SK-N-SH (cell line): ENCODE results near the gene MTCL3.

Experiments
- CTCF ChIA-PET: fragments of 300-600, 350-600 bp; formaldehyde crosslinking; extraction: SDS; loops from one replicate; lab custom pipeline; 2021; lab: Yijun Ruan, JAX
- POLR2A ChIA-PET: fragments of 350-600 bp; sonication (Branson Sonifier 250); formaldehyde crosslinking; extraction: SDS; loops from one replicate; lab custom pipeline; 2020; ENCODE audit warnings: antibody characterized with exemption, inconsistent platforms; lab: Yijun Ruan, JAX
- DNase-seq: peaks from one replicate; pipeline ENCODE4 v3.0.0; 2012
- H2AFZ ChIP-seq: fragments of 200-600 bp; sonication (generic); 2 replicates; pipeline ENCODE4 v1.8.1; 2016; ENCODE audit warnings: antibody characterized with exemption, mild to moderate bottlenecking, low read depth
- H3F3A ChIP-seq: fragments of 200-600 bp; sonication (generic); replicated peaks from 2 replicates; pipeline ENCODE3; 2016; ENCODE audit warnings: antibody characterized with exemption, mild to moderate bottlenecking; ENCODE audit not compliant: insufficient read depth
- H3K27ac ChIP-seq, 2 experiments: fragments of 200-500 bp in 1 of 2; fragments of 200-600 bp in 1 of 2; sonication (Bioruptor generic) in 1 of 2; sonication (generic), shearing (Covaris generic) in 1 of 2; 2 replicates each; pipeline versions ENCODE4 v1.5.1 to v1.6.1; 2014 to 2016; ENCODE audit warnings: low read depth in 2 of 2, inconsistent platforms in 1 of 2, low read length in 1 of 2, mild to moderate bottlenecking in 1 of 2, mixed read lengths in 1 of 2
- H3K27me3 ChIP-seq: fragments of 200-600 bp; sonication (generic), shearing (Covaris generic); 2 replicates; pipeline ENCODE4 v1.6.1; 2016; ENCODE audit warnings: mixed run types; ENCODE audit not compliant: insufficient read depth
- H3K36me3 ChIP-seq, 2 experiments: fragments of 200-500 bp in 1 of 2; fragments of 200-600 bp in 1 of 2; sonication (Bioruptor generic) in 1 of 2; sonication (generic) in 1 of 2; replicated peaks in 1 of 2; 2 replicates each; pipeline versions ENCODE3 to v1.5.1; 2014 to 2016; ENCODE audit warnings: low read length in 1 of 2, mild to moderate bottlenecking in 1 of 2; ENCODE audit not compliant: insufficient read depth in 2 of 2, control insufficient read depth in 1 of 2
- H3K4me1 ChIP-seq, 2 experiments: fragments of 200-500 bp in 1 of 2; fragments of 200-600 bp in 1 of 2; sonication (Bioruptor generic) in 1 of 2; sonication (generic), shearing (Covaris generic) in 1 of 2; 2 replicates each; pipeline versions ENCODE4 v1.5.1 to v1.6.1; 2014 to 2016; ENCODE audit warnings: low read depth in 1 of 2, low read length in 1 of 2, mixed run types in 1 of 2; ENCODE audit not compliant: insufficient read depth in 2 of 2, control insufficient read depth in 1 of 2
- H3K4me2 ChIP-seq: fragments of 200-600 bp; sonication (generic), shearing (Covaris generic); 2 replicates; pipeline ENCODE4 v1.6.1; 2017; ENCODE audit warnings: mixed run types
- H3K4me3 ChIP-seq, 2 experiments: fragments of 200-500 bp in 1 of 2; fragments of 200-600 bp in 1 of 2; sonication (Bioruptor generic) in 1 of 2; sonication (generic), shearing (Covaris generic) in 1 of 2; 2 replicates each; pipeline versions ENCODE4 v1.5.1 to v1.8.1; 2014 to 2016; ENCODE audit warnings: low read depth in 2 of 2, inconsistent platforms in 1 of 2, low read length in 1 of 2, mild to moderate bottlenecking in 1 of 2, mixed read lengths in 1 of 2, moderate library complexity in 1 of 2
- H3K79me2 ChIP-seq: fragments of 200-600 bp; sonication (generic); 2 replicates; pipeline ENCODE4 v1.8.1; 2017; ENCODE audit warnings: mild to moderate bottlenecking; ENCODE audit not compliant: insufficient read depth
- H3K9ac ChIP-seq: fragments of 200-600 bp; sonication (generic); 2 replicates; pipeline ENCODE4 v1.6.1; 2017; ENCODE audit warnings: mixed run types
- H3K9me2 ChIP-seq: fragments of 200-600 bp; sonication (generic); 2 replicates; pipeline ENCODE4 v1.6.1; 2017; ENCODE audit warnings: mixed run types
- H3K9me3 ChIP-seq: fragments of 200-600 bp; sonication (generic); 2 replicates; pipeline ENCODE4 v1.6.1; 2017; ENCODE audit warnings: mixed run types, mild to moderate bottlenecking, moderate library complexity
- H4K20me1 ChIP-seq: fragments of 200-600 bp; sonication (generic); 2 replicates; pipeline ENCODE4 v1.6.1; 2017; ENCODE audit warnings: mild to moderate bottlenecking, mixed run types; ENCODE audit not compliant: insufficient read depth
- CHD2 ChIP-seq: fragments of 150-350 bp; IDR thresholded peaks from 2 replicates; pipeline ENCODE4 v1.6.1; 2018; ENCODE audit warnings: low read length; ENCODE audit not compliant: partially characterized antibody
- EP300 ChIP-seq, 2 experiments: IDR thresholded peaks; 2 replicates each; pipeline versions ENCODE4 v1.4.0 to v1.6.1; 2012; ENCODE audit warnings: borderline replicate concordance in 1 of 2, low read depth in 1 of 2, low read length in 1 of 2
- FOXJ3 ChIP-seq: sonication (generic); formaldehyde crosslinking; IDR thresholded peaks from 2 replicates; pipeline ENCODE4 v1.5.1; 2020; ENCODE audit warnings: mild to moderate bottlenecking, missing genetic modification reagents
- FOXM1 ChIP-seq: IDR thresholded peaks from 2 replicates; pipeline ENCODE4 v1.4.0; 2012; ENCODE audit warnings: low read depth, mild to moderate bottlenecking
- JUND ChIP-seq: IDR thresholded peaks from 2 replicates; pipeline ENCODE4 v1.4.0; 2012
- MEF2A ChIP-seq: IDR thresholded peaks from 2 replicates; pipeline ENCODE4 v1.4.0; 2012; ENCODE audit warnings: low read depth, borderline replicate concordance
- NRF1 ChIP-seq: IDR thresholded peaks from 2 replicates; pipeline ENCODE4 v1.6.1; 2012; ENCODE audit warnings: low read depth, mild to moderate bottlenecking, low read length
- POLR2AphosphoS5 ChIP-seq: IDR thresholded peaks from 2 replicates; pipeline ENCODE4 v1.6.1; 2012; ENCODE audit warnings: low read depth, low read length
- RAD21 ChIP-seq: IDR thresholded peaks from 2 replicates; pipeline ENCODE4 v1.6.1; 2012; ENCODE audit warnings: mild to moderate bottlenecking, low read length
- RCOR1 ChIP-seq: fragments of 150-350 bp; IDR thresholded peaks from 2 replicates; pipeline ENCODE4 v1.6.1; 2017; ENCODE audit warnings: antibody characterized with exemption, low read length
- RFX5 ChIP-seq: IDR thresholded peaks from 2 replicates; pipeline ENCODE4 v1.6.1; 2012; ENCODE audit warnings: mild to moderate bottlenecking, improper control_type of control experiment, low read length
- SIN3A ChIP-seq: IDR thresholded peaks from 2 replicates; pipeline ENCODE4 v1.6.1; 2012; ENCODE audit warnings: low read depth, mild to moderate bottlenecking, low read length, moderate library complexity, borderline replicate concordance
- SMC3 ChIP-seq: IDR thresholded peaks from 2 replicates; pipeline ENCODE4 v1.6.1; 2012; ENCODE audit warnings: low read depth, low read length, improper control_type of control experiment
- TAF1 ChIP-seq: IDR thresholded peaks from 2 replicates; pipeline ENCODE4 v1.6.1; 2012; ENCODE audit warnings: low read depth, mild to moderate bottlenecking, low read length, moderate library complexity, borderline replicate concordance
- TEAD4 ChIP-seq: IDR thresholded peaks from 2 replicates; pipeline ENCODE4 v1.4.0; 2012; ENCODE audit warnings: mild to moderate bottlenecking, borderline replicate concordance; ENCODE audit not compliant: insufficient read depth
- WGBS: methylation state at CpG from one replicate; pipeline ENCODE4 v1.1.6; 2017; ENCODE audit warnings: low lambda C conversion rate; 5-methylcytosine and 5-hydroxymethylcytosine counted together
- TF ChIP-seq, protein P1 (sequence below): IDR thresholded peaks from 2 replicates; pipeline ENCODE4 v1.4.0; 2012; ENCODE audit warnings: low read depth
- TF ChIP-seq, protein P2 (sequence below): fragments of 200-600 bp; sonication (generic); IDR thresholded peaks from 2 replicates; pipeline ENCODE4 v1.6.1; 2017; ENCODE audit warnings: antibody characterized with exemption, mild to moderate bottlenecking, moderate library complexity
- TF ChIP-seq, protein P3 (sequence below): fragments of 150-350 bp; IDR thresholded peaks from 2 replicates; pipeline ENCODE4 v1.6.1; 2017; ENCODE audit warnings: antibody characterized with exemption, low read length, low read depth, borderline replicate concordance
- TF ChIP-seq, protein P4 (sequence below): IDR thresholded peaks from 2 replicates; pipeline ENCODE4 v1.4.0; 2012; ENCODE audit warnings: low read depth, borderline replicate concordance
- TF ChIP-seq, protein P5 (sequence below): IDR thresholded peaks from 2 replicates; pipeline ENCODE4; 2012

Gene MTCL3

DNA sequence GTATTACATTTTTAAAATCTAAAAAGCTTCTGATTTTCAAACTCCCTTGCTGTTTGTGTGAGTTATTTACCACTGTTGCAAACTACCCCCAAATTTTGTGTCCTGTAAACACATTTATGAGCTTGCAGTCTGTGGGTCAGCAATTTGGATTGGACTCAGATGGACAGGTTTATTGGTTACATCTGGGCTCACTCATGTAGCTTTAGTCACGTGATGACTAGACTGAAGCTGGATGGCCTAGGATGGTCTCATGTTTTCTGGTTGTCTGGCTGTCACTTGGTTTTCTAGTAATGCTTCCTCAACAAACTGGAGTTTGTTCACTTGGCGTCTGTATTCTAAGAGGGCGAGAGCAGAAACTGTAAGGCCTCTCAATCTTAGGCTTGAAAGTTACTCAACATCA is 45.6 kb upstream of the MTCL3 start:
- Histone ChIP-seq H4K20me1 (no peaks in the 10 kb centered on the region), H3K9me3 (no peaks in the 10 kb centered on the region), H3K4me1 (no peaks in the 10 kb centered on the region), H3K4me2 (no peak overlapping the region), H3K36me3 (no peaks in the 10 kb centered on the region), H3K27ac (no peak overlapping the region), H3K79me2 (no peaks in the 10 kb centered on the region), H3K27me3 (no peaks in the 10 kb centered on the region), H3K9ac (no peak overlapping the region), H3F3A (no peaks in the 10 kb centered on the region), H2AFZ (no peak overlapping the region), H3K9me2 (no peaks in the 10 kb centered on the region), H3K4me3 (no peak overlapping the region)
- TF ChIP-seq, protein P1, sequence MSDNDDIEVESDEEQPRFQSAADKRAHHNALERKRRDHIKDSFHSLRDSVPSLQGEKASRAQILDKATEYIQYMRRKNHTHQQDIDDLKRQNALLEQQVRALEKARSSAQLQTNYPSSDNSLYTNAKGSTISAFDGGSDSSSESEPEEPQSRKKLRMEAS, result no peak
- TF ChIP-seq TAF1 (no peak), SIN3A (no peak), RAD21 (no peak), NRF1 (no peak), FOXJ3 (CRISPR knock-in tag) (no peak), TEAD4 (no peak), RCOR1 (no peak), RFX5 (no peak), FOXM1 (no peak)
- TF ChIP-seq, protein P2, sequence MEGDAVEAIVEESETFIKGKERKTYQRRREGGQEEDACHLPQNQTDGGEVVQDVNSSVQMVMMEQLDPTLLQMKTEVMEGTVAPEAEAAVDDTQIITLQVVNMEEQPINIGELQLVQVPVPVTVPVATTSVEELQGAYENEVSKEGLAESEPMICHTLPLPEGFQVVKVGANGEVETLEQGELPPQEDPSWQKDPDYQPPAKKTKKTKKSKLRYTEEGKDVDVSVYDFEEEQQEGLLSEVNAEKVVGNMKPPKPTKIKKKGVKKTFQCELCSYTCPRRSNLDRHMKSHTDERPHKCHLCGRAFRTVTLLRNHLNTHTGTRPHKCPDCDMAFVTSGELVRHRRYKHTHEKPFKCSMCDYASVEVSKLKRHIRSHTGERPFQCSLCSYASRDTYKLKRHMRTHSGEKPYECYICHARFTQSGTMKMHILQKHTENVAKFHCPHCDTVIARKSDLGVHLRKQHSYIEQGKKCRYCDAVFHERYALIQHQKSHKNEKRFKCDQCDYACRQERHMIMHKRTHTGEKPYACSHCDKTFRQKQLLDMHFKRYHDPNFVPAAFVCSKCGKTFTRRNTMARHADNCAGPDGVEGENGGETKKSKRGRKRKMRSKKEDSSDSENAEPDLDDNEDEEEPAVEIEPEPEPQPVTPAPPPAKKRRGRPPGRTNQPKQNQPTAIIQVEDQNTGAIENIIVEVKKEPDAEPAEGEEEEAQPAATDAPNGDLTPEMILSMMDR, result no peak
- TF ChIP-seq, protein P3, sequence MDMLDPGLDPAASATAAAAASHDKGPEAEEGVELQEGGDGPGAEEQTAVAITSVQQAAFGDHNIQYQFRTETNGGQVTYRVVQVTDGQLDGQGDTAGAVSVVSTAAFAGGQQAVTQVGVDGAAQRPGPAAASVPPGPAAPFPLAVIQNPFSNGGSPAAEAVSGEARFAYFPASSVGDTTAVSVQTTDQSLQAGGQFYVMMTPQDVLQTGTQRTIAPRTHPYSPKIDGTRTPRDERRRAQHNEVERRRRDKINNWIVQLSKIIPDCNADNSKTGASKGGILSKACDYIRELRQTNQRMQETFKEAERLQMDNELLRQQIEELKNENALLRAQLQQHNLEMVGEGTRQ, result no peak
- TF ChIP-seq, protein P4, sequence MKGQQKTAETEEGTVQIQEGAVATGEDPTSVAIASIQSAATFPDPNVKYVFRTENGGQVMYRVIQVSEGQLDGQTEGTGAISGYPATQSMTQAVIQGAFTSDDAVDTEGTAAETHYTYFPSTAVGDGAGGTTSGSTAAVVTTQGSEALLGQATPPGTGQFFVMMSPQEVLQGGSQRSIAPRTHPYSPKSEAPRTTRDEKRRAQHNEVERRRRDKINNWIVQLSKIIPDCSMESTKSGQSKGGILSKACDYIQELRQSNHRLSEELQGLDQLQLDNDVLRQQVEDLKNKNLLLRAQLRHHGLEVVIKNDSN, result no peak
- 62% methylated on average over 3 of the region's 3 CpGs for WGBS
- ChIA-PET CTCF (interaction anchor here (1.5 to 2.2 kb wide), 3 partner anchors 10 to 48 kb away, joined by 3 to 5 read pairs (median 3); no protein-coding TSS in a partner anchor), POLR2A (no interaction called here)
- no peak for DNase-seq

DNA sequence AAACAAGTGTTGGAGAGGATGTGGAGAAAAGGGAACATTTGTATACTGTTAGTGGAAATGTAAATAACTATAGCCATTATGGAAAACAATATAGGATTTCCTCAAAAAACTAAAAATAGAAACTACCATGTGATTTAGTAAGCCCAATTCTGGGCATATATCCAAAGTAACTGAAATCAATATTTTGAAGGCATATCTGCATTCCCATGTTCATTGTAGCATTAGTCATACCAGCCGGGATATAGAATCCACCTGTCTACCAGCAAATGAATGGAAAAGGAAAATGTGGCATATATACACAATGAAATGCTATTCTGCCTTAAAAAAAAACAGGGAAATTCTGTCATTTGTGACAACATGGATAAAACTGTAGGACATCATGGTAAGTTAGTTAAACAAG is 42.5 kb upstream of the MTCL3 start:
- DNase-seq, result no peak
- Histone ChIP-seq H3K27me3 (no peaks in the 10 kb centered on the region), H3K27ac (no peak overlapping the region), H3K79me2 (no peaks in the 10 kb centered on the region), H2AFZ (no peak overlapping the region), H3K36me3 (no peaks in the 10 kb centered on the region), H3K4me1 (no peaks in the 10 kb centered on the region), H3K4me3 (no peak overlapping the region), H4K20me1 (no peaks in the 10 kb centered on the region), H3K4me2 (no peak overlapping the region), H3F3A (no peaks in the 10 kb centered on the region), H3K9ac (no peak overlapping the region), H3K9me2 (no peaks in the 10 kb centered on the region), H3K9me3 (no peaks in the 10 kb centered on the region)
- 9% methylated on average over 1 of the region's 1 CpG for WGBS
- CTCF ChIA-PET, result no interaction called here
- POLR2A ChIA-PET, result no interaction called here
- TF ChIP-seq CHD2, result no peak
- TF ChIP-seq TAF1, result no peak
- TF ChIP-seq RCOR1, result no peak
- no peak for TF ChIP-seq MEF2A
- TF ChIP-seq, protein P1, result no peak
- no peak for TF ChIP-seq JUND
- no peak for TF ChIP-seq FOXJ3 (CRISPR knock-in tag)
- TF ChIP-seq, protein P4, result no peak
- TF ChIP-seq, protein P5, sequence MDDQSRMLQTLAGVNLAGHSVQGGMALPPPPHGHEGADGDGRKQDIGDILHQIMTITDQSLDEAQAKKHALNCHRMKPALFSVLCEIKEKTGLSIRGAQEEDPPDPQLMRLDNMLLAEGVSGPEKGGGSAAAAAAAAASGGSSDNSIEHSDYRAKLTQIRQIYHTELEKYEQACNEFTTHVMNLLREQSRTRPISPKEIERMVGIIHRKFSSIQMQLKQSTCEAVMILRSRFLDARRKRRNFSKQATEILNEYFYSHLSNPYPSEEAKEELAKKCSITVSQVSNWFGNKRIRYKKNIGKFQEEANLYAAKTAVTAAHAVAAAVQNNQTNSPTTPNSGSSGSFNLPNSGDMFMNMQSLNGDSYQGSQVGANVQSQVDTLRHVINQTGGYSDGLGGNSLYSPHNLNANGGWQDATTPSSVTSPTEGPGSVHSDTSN, result no peak
- TF ChIP-seq, protein P2, result no peak
- no peak for TF ChIP-seq POLR2AphosphoS5
- no peak for TF ChIP-seq SMC3
- TF ChIP-seq EP300 (IDR thresholded peaks at IDR 0.05; ENCODE audit: borderline replicate concordance in 1 of 2, low read depth in 1 of 2, low read length in 1 of 2), result no peak
